ENCODE data around the gene WHRN. TPM values are rescaled to one million over a fixed set of nuclear protein-coding genes. Genes with fewer than 3 reads are reported as not detected.

Gene WHRN
- total RNA-seq: 1 to 10 TPM; 2.5 to 2.6 TPM
- long read RNA-seq, donor 1, partial matches to known transcripts: 0 of 1 reads
- long read RNA-seq, donor 1, other reads (novel, unspliced or antisense): 1 of 1 reads
- long read RNA-seq, donor 2, partial matches to known transcripts: 1 of 1 reads
- long read RNA-seq, donor 2, other reads (novel, unspliced or antisense): 0 of 1 reads

- peak; percentile 97 for DNase-seq (ENCODE audit: low spot score)
These were observed at the start of gene WHRN for GRCh38 chr9:114505187-114506081. WHRN (minus strand) TSS chr9:114505473; CDS start chr9:114504801, 672 bp downstream.

GRCh38 chr9:114553202-114553601, 47.9 kb upstream of the WHRN start:
- intact Hi-C loops (cut with DNase I): no loop called here

More at GRCh38 chr9:114505187-114506081, at the start of gene WHRN:
- intact Hi-C loops (cut with DNase I): loop anchor here in 1 of 2 donors (10.0 kb wide), 1 partner anchor 89 kb away; no protein-coding TSS in a partner anchor

GRCh38 chr9:114552706-114553105, 47.4 kb upstream of the WHRN start:
- no peak for DNase-seq (ENCODE audit: low spot score)
- intact Hi-C loops (cut with DNase I): no loop called here

More at GRCh38 chr9:114553202-114553601, 47.9 kb upstream of the WHRN start:
- no peak for DNase-seq (ENCODE audit: low spot score)

GRCh38 chr9:114551750-114552685, 46.7 kb upstream of the WHRN start:
- intact Hi-C loops (cut with DNase I): no loop called here
- DNase-seq (ENCODE audit: low spot score): peak; percentile 87

GRCh38 chr9:114549697-114550330, 44.5 kb upstream of the WHRN start:
- DNase-seq (ENCODE audit: low spot score): no peak
- intact Hi-C loops (cut with DNase I): loop anchor here in 1 of 2 donors (5.0 kb wide), 1 partner anchor 1752 kb away; no protein-coding TSS in a partner anchor

GRCh38 chr9:114546851-114547250, 41.6 kb upstream of the WHRN start:
- no peak for DNase-seq (ENCODE audit: low spot score)
- intact Hi-C loops (cut with DNase I): loop anchor here in 1 of 2 donors (5.0 kb wide), 1 partner anchor 1755 kb away; no protein-coding TSS in a partner anchor

GRCh38 chr9:114545055-114545454, 39.8 kb upstream of the WHRN start:
- DNase-seq (ENCODE audit: low spot score): no peak
- intact Hi-C loops (cut with DNase I): loop anchor here in 1 of 2 donors (5.0 kb wide), 1 partner anchor 1757 kb away; no protein-coding TSS in a partner anchor

GRCh38 chr9:114539701-114540380, 34.6 kb upstream of the WHRN start:
- intact Hi-C loops (cut with DNase I): no loop called here
- no peak for DNase-seq (ENCODE audit: low spot score)

GRCh38 chr9:114538241-114538640, 33.0 kb upstream of the WHRN start:
- intact Hi-C loops (cut with DNase I): no loop called here
- DNase-seq (ENCODE audit: low spot score): no peak

GRCh38 chr9:114532561-114533237, 27.4 kb upstream of the WHRN start:
- no peak for DNase-seq (ENCODE audit: low spot score)
- intact Hi-C loops (cut with DNase I): no loop called here

GRCh38 chr9:114529285-114529684, 24.0 kb upstream of the WHRN start:
- no peak for DNase-seq (ENCODE audit: low spot score)
- intact Hi-C loops (cut with DNase I): no loop called here

GRCh38 chr9:114526807-114527206, 21.5 kb upstream of the WHRN start:
- intact Hi-C loops (cut with DNase I): no loop called here
- DNase-seq (ENCODE audit: low spot score): no peak

GRCh38 chr9:114525513-114525912, 20.2 kb upstream of the WHRN start:
- DNase-seq (ENCODE audit: low spot score): no peak
- intact Hi-C loops (cut with DNase I): no loop called here

GRCh38 chr9:114524247-114524681, 19.0 kb upstream of the WHRN start:
- intact Hi-C loops (cut with DNase I): no loop called here
- DNase-seq (ENCODE audit: low spot score): no peak

- DNase-seq (ENCODE audit: low spot score): no peak
- intact Hi-C loops (cut with DNase I): no loop called here
These were observed 17.6 kb upstream of the WHRN start for GRCh38 chr9:114522847-114523246.

GRCh38 chr9:114522286-114522685, 17.0 kb upstream of the WHRN start:
- intact Hi-C loops (cut with DNase I): no loop called here
- no peak for DNase-seq (ENCODE audit: low spot score)

- DNase-seq (ENCODE audit: low spot score): no peak
- intact Hi-C loops (cut with DNase I): no loop called here
These were observed 16.6 kb upstream of the WHRN start for GRCh38 chr9:114521846-114522245.

- intact Hi-C loops (cut with DNase I): no loop called here
- DNase-seq (ENCODE audit: low spot score): no peak
These were observed 13.3 kb upstream of the WHRN start for GRCh38 chr9:114518599-114519022.

Measured in posterior vena cava (tissue), 2 donors.